Measurements from ENCODE around the gene RALGPS1.
"Not testable (repeated sequence)": the region's sequence is repeated elsewhere in the genome, so short reads cannot be mapped to it uniquely, and the experiment has no call there.

The RALGPS1 gene

DNA sequence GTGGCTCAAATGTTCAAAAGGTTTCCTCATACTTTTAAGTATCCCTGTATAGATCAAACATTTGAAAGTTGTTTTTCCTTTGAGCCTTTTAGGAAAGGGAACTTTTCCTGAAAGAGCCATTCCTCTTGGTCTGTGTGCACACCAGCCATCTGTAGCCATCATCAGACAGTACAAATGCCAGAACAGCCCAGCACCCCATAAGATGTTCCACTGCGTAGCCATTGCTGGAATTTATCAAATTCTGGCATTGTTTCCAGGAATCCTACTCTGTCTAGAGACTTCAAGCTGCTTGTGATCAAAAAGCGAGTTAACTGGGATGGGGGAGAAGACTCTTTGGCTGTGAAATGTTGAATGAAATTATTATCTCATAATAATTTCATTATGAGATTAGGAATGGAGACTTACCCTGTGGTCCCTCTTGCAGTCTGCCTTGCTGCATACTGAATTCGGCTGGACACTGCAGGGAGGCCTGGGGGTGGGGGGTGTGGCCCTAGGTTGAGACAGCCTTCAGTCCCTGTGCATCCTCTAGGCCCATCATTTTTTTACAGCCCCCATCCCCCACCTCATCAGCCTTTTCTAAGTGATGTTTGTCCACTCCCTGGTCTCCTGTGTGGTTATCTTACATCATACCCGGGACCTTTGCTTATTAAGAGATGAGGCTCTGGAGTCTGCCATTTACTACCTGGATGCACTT is 99.8 kb downstream of the RALGPS1 start:
- TF ChIP-seq, protein P1, sequence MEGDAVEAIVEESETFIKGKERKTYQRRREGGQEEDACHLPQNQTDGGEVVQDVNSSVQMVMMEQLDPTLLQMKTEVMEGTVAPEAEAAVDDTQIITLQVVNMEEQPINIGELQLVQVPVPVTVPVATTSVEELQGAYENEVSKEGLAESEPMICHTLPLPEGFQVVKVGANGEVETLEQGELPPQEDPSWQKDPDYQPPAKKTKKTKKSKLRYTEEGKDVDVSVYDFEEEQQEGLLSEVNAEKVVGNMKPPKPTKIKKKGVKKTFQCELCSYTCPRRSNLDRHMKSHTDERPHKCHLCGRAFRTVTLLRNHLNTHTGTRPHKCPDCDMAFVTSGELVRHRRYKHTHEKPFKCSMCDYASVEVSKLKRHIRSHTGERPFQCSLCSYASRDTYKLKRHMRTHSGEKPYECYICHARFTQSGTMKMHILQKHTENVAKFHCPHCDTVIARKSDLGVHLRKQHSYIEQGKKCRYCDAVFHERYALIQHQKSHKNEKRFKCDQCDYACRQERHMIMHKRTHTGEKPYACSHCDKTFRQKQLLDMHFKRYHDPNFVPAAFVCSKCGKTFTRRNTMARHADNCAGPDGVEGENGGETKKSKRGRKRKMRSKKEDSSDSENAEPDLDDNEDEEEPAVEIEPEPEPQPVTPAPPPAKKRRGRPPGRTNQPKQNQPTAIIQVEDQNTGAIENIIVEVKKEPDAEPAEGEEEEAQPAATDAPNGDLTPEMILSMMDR (IDR thresholded peaks at IDR 0.05): no peak
- Histone ChIP-seq H3K9me3 (ENCODE audit: control insufficient read depth, low read length) (no peaks in the 10 kb centered on the region), H2AFZ (no peak overlapping the region), H3K27me3 (ENCODE audit: control insufficient read depth, insufficient read depth, low read length) (no peaks in the 10 kb centered on the region), H3K4me3 (ENCODE audit: low read depth, low read length) (no peak overlapping the region), H3K79me2 (no peaks in the 10 kb centered on the region), H3K36me3 (ENCODE audit: control insufficient read depth, insufficient read depth, low read length) (no peaks in the 10 kb centered on the region), H3K4me2 (ENCODE audit: low read length) (no peak overlapping the region), H3K4me1 (no peaks in the 10 kb centered on the region), H3K9ac (no peak overlapping the region), H3K27ac (no peak overlapping the region)

DNA sequence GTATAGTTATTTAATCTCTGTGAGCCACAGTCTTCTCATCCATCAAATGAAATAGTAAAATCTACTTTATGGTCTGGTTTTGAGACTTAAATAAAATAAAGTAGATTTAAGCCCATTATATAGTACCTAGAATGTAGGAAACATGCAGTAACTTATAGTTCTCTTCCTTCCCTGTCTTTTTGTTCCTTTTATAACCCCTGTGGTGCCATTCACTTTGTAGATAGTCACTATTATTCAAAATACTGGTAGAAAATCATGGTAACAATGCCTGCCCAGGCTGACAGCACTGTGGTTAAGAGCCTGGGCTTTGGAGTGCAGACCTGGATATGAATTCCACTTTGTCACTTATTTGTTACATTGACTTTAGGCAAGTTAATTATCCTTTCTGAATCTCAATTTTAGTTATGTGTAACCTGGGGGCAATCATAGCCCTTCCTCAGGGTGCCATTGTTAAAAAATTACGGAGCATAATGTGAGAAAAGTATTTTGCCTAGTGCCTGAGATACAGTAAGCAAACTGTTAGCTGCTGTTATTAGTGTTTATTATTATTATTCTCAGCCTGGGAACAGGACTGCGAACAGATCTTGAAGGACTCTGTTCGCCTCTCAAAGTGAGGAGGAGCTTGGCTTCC is 100.4 kb downstream of the RALGPS1 start:
- Histone ChIP-seq H3K27me3 (ENCODE audit: control insufficient read depth, insufficient read depth, low read length) (no peaks in the 10 kb centered on the region), H3K27ac (no peak overlapping the region), H3K36me3 (ENCODE audit: control insufficient read depth, insufficient read depth, low read length) (no peaks in the 10 kb centered on the region), H3K79me2 (no peaks in the 10 kb centered on the region), H3K9ac (no peak overlapping the region), H3K4me1 (no peaks in the 10 kb centered on the region), H3K4me2 (ENCODE audit: low read length) (no peak overlapping the region), H3K4me3 (ENCODE audit: low read depth, low read length) (no peak overlapping the region), H3K9me3 (ENCODE audit: control insufficient read depth, low read length) (no peaks in the 10 kb centered on the region), H2AFZ (no peak overlapping the region)
- TF ChIP-seq, protein P1 (IDR thresholded peaks at IDR 0.05): no peak

DNA sequence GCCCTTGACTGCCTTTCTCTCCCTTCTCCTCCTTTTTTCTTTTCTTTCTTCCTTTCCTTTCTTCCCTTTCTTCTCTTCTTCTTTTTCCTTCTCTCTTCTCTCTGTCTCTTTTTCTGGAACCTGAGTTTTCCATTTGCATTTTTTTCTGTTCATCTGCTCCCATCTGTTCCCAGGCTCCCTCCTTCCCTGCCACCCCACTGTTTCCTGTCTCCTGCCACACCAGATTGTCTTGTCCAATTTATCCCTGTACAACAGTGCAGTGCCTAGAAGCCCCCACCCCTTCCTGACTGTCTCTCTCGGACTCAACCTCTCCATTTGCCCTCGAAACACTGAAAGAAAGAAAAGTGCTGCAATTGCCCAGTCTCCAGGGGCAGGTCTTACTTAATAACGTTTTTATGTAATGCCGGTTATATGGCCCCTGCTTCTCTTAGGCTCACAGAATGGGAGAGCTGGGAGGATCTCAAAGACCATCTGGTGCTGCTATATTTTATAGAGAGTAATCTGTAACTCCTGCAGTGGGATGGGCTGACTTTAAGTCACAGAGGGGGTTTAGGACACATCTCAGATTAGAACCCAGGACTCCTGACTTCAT is 101.4 kb downstream of the RALGPS1 start:
- Histone ChIP-seq H3K27me3 (ENCODE audit: control insufficient read depth, insufficient read depth, low read length) (no peaks in the 10 kb centered on the region), H3K4me1 (no peaks in the 10 kb centered on the region), H3K4me3 (ENCODE audit: low read depth, low read length) (no peak overlapping the region)

DNA sequence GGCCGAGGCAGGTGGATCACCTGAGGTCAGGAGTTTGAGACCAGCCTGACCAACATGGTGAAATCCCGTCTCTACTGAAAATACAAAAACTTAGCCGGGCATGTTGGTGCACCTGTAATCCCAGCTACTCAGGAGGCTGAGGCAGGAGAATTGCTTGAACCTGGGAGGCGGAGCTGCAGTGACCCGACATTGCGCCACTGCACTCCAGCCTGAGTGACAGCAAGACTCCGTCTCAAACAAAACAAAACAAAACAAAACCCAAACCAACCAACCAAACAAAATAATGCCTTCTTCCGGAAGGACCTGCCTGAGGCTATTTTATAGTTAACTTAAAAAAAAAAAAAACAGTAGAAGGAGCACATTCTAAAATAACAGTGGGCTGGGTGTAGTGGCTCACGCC is 103.4 kb downstream of the RALGPS1 start:
- not testable (repeated sequence) for H3K4me3 ChIP-seq (ENCODE audit: low read depth, low read length); H3K4me2 ChIP-seq (ENCODE audit: low read length)

More for the DNA sequence above, 101.4 kb downstream of the RALGPS1 start:
- no peak overlapping the region for H2AFZ ChIP-seq
- H3K27ac ChIP-seq: no peak overlapping the region
- H3K79me2 ChIP-seq: no peaks in the 10 kb centered on the region
- TF ChIP-seq, protein P1 (IDR thresholded peaks at IDR 0.05): no peak
- H3K36me3 ChIP-seq (ENCODE audit: control insufficient read depth, insufficient read depth, low read length): no peaks in the 10 kb centered on the region
- H3K9ac ChIP-seq: no peak overlapping the region
- no peak overlapping the region for H3K4me2 ChIP-seq (ENCODE audit: low read length)
- H3K9me3 ChIP-seq (ENCODE audit: control insufficient read depth, low read length): no peaks in the 10 kb centered on the region

DNA sequence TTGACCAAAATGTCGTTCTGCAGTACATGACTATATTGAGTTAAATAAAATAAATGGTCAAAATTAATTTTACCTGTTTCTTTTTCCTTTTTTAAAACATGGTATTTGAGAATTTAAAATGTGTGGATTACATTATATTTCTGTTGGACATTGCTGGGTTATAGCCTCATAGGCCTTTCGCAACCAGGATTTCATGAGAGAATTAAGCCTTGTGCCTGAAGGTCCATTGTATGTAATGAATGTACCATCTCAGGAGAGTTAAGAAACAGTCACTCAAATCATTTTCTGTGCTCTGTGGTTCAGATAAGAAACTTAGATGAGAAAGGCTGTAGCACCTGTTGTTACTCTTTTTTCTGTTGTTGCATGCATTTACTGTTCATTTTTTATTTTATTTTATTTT is 104.4 kb downstream of the RALGPS1 start:
- H3K27me3 ChIP-seq (ENCODE audit: control insufficient read depth, insufficient read depth, low read length): no peaks in the 10 kb centered on the region
- no peaks in the 10 kb centered on the region for H3K79me2 ChIP-seq
- H3K9ac ChIP-seq: no peak overlapping the region
- H3K9me3 ChIP-seq (ENCODE audit: control insufficient read depth, low read length): no peaks in the 10 kb centered on the region
- TF ChIP-seq, protein P1 (IDR thresholded peaks at IDR 0.05): no peak
- H3K4me1 ChIP-seq: no peaks in the 10 kb centered on the region
- H3K4me2 ChIP-seq (ENCODE audit: low read length): no peak overlapping the region
- no peak overlapping the region for H3K4me3 ChIP-seq (ENCODE audit: low read depth, low read length)
- H3K36me3 ChIP-seq (ENCODE audit: control insufficient read depth, insufficient read depth, low read length): no peaks in the 10 kb centered on the region
- H3K27ac ChIP-seq: no peak overlapping the region
- no peak overlapping the region for H2AFZ ChIP-seq

More for the DNA sequence above, 103.4 kb downstream of the RALGPS1 start:
- H3K79me2 ChIP-seq; H3K36me3 ChIP-seq (ENCODE audit: control insufficient read depth, insufficient read depth, low read length); H3K9ac ChIP-seq; H3K27ac ChIP-seq; H3K9me3 ChIP-seq (ENCODE audit: control insufficient read depth, low read length); H3K27me3 ChIP-seq (ENCODE audit: control insufficient read depth, insufficient read depth, low read length); H2AFZ ChIP-seq; H3K4me1 ChIP-seq: not testable (repeated sequence)

Measured in parathyroid adenoma (tissue), 2 donors.